Large intestine (tissue), 3 donors: ENCODE data around the gene GALNT17. TPM values are rescaled to one million over a fixed set of nuclear protein-coding genes. Genes with fewer than 3 reads are reported as not detected.
"Not testable (repeated sequence)": the region's sequence is repeated elsewhere in the genome, so short reads cannot be mapped to it uniquely, and the experiment has no call there.

Experiments
- DNase-seq, 2 donors: peaks; one replicate each; pipeline versions ENCODE4 v3.0.0 to v3.0.0-alpha.2; 2013
- H3K27ac ChIP-seq: one replicate; pipeline ENCODE4 v1.5.1; 2013; ENCODE audit warnings: low read length
- H3K27me3 ChIP-seq: 2 replicates; pipeline ENCODE4 v1.6.1; 2013; ENCODE audit warnings: low read length; ENCODE audit not compliant: control insufficient read depth, insufficient read depth
- H3K36me3 ChIP-seq: 2 replicates; pipeline ENCODE4 v1.6.1; 2013; ENCODE audit warnings: low read length; ENCODE audit not compliant: control insufficient read depth, insufficient read depth
- H3K4me1 ChIP-seq: one replicate; pipeline ENCODE4 v1.6.1; 2013; ENCODE audit warnings: low read length; ENCODE audit not compliant: control insufficient read depth, insufficient read depth
- H3K4me3 ChIP-seq: one replicate; pipeline ENCODE4 v1.5.1; 2013; ENCODE audit warnings: low read length
- H3K9me3 ChIP-seq: one replicate; pipeline ENCODE4 v1.6.1; 2013; ENCODE audit warnings: mild to moderate bottlenecking, low read depth, low read length, moderate library complexity; ENCODE audit not compliant: control insufficient read depth
- WGBS: methylation state at CpG from one replicate; pipeline ENCODE4 v1.1.5; 2013; ENCODE audit warnings: low lambda C conversion rate; ENCODE audit not compliant: insufficient coverage; 5-methylcytosine and 5-hydroxymethylcytosine counted together
- polyA plus RNA-seq: library from polyadenylated mRNA; unstranded; fragments of 120-200 nt; gene quantifications from one replicate; pipeline ENCODE4 v1.2.1, GENCODE V29; 2013

GALNT17 gene
- polyA plus RNA-seq, 1 donor: 2.7 TPM

- Histone ChIP-seq H3K27me3 (no peaks in the 10 kb centered on the region), H3K4me3 (no peak overlapping the region), H3K27ac (no peak overlapping the region), H3K36me3 (no peaks in the 10 kb centered on the region), H3K4me1 (no peaks in the 10 kb centered on the region), H3K9me3 (no peaks in the 10 kb centered on the region)
- 88% methylated on average over 1 of the region's 6 CpGs for WGBS
- DNase-seq: no peak
Measured at GRCh38 chr7:71198391-71198790, 66.4 kb downstream of the GALNT17 start.

GRCh38 chr7:71198887-71199286 is 66.9 kb downstream of the GALNT17 start:
- Histone ChIP-seq H3K4me3 (no peak overlapping the region), H3K36me3 (no peaks in the 10 kb centered on the region), H3K27ac (no peak overlapping the region), H3K4me1 (no peaks in the 10 kb centered on the region), H3K9me3 (no peaks in the 10 kb centered on the region), H3K27me3 (no peaks in the 10 kb centered on the region)
- DNase-seq: no peak
- no CpG with 5 or more reads among the region's 8 CpGs for WGBS

GRCh38 chr7:71206184-71206583 is 74.2 kb downstream of the GALNT17 start:
- no CpG with 5 or more reads among the region's 4 CpGs for WGBS
- no peak for DNase-seq
- H3K9me3 ChIP-seq: no peaks in the 10 kb centered on the region
- H3K4me3 ChIP-seq: no peak overlapping the region
- H3K27ac ChIP-seq: no peak overlapping the region
- no peaks in the 10 kb centered on the region for H3K27me3 ChIP-seq
- no peaks in the 10 kb centered on the region for H3K4me1 ChIP-seq
- no peaks in the 10 kb centered on the region for H3K36me3 ChIP-seq

GRCh38 chr7:71208881-71209280 is 76.9 kb downstream of the GALNT17 start:
- Histone ChIP-seq H3K9me3 (no peaks in the 10 kb centered on the region), H3K4me3 (no peak overlapping the region), H3K27ac (no peak overlapping the region), H3K27me3 (no peaks in the 10 kb centered on the region), H3K4me1 (no peaks in the 10 kb centered on the region), H3K36me3 (no peaks in the 10 kb centered on the region)
- no CpG with 5 or more reads among the region's 3 CpGs for WGBS
- no peak for DNase-seq

GRCh38 chr7:71209484-71209883 is 77.5 kb downstream of the GALNT17 start:
- H3K27ac ChIP-seq, H3K27me3 ChIP-seq, H3K4me3 ChIP-seq, DNase-seq, H3K9me3 ChIP-seq, H3K4me1 ChIP-seq, H3K36me3 ChIP-seq: not testable (repeated sequence)
- WGBS: no CpG with 5 or more reads among the region's 4 CpGs

GRCh38 chr7:71210220-71210619 is 78.3 kb downstream of the GALNT17 start:
- no peaks in the 10 kb centered on the region for H3K36me3 ChIP-seq
- DNase-seq: no peak
- H3K27ac ChIP-seq: no peak overlapping the region
- H3K4me3 ChIP-seq: no peak overlapping the region
- H3K9me3 ChIP-seq: no peaks in the 10 kb centered on the region
- WGBS: no CpG with 5 or more reads among the region's 5 CpGs
- no peaks in the 10 kb centered on the region for H3K4me1 ChIP-seq
- no peaks in the 10 kb centered on the region for H3K27me3 ChIP-seq

- no CpG with 5 or more reads among the region's 4 CpGs for WGBS
- H3K4me3 ChIP-seq, H3K36me3 ChIP-seq, DNase-seq, H3K27me3 ChIP-seq, H3K9me3 ChIP-seq, H3K27ac ChIP-seq, H3K4me1 ChIP-seq: not testable (repeated sequence)
Measured at GRCh38 chr7:71212433-71212832, 80.5 kb downstream of the GALNT17 start.

- H3K27ac ChIP-seq: no peak overlapping the region
- no CpG with 5 or more reads among the region's 4 CpGs for WGBS
- no peaks in the 10 kb centered on the region for H3K36me3 ChIP-seq
- no peak overlapping the region for H3K4me3 ChIP-seq
- DNase-seq: no peak
- H3K9me3 ChIP-seq: no peaks in the 10 kb centered on the region
- no peaks in the 10 kb centered on the region for H3K4me1 ChIP-seq
- no peaks in the 10 kb centered on the region for H3K27me3 ChIP-seq
Measured at GRCh38 chr7:71216211-71216610, 84.3 kb downstream of the GALNT17 start.

GRCh38 chr7:71220210-71220695 is 88.3 kb downstream of the GALNT17 start:
- Histone ChIP-seq H3K27ac (no peak overlapping the region), H3K36me3 (no peaks in the 10 kb centered on the region), H3K4me3 (no peak overlapping the region), H3K9me3 (no peaks in the 10 kb centered on the region), H3K4me1 (no peaks in the 10 kb centered on the region), H3K27me3 (no peaks in the 10 kb centered on the region)
- no CpG with 5 or more reads among the region's 5 CpGs for WGBS
- no peak for DNase-seq

GRCh38 chr7:71221049-71221448 is 89.1 kb downstream of the GALNT17 start:
- Histone ChIP-seq H3K4me3 (no peak overlapping the region), H3K9me3 (no peaks in the 10 kb centered on the region), H3K4me1 (no peaks in the 10 kb centered on the region), H3K36me3 (no peaks in the 10 kb centered on the region), H3K27me3 (no peaks in the 10 kb centered on the region), H3K27ac (no peak overlapping the region)
- WGBS: no CpG with 5 or more reads among the region's 1 CpG
- no peak for DNase-seq

- Histone ChIP-seq H3K9me3 (no peaks in the 10 kb centered on the region), H3K27me3 (no peaks in the 10 kb centered on the region), H3K4me1 (no peaks in the 10 kb centered on the region), H3K27ac (no peak overlapping the region), H3K36me3 (no peaks in the 10 kb centered on the region), H3K4me3 (no peak overlapping the region)
- no CpG with 5 or more reads among the region's 3 CpGs for WGBS
- DNase-seq: no peak
Measured at GRCh38 chr7:71221549-71221948, 89.6 kb downstream of the GALNT17 start.
